ENCODE measurements around the gene USP9X.
A peak's percentile ranks its signal among the peaks of the same experiment; 100 is the strongest.
"Not testable (repeated sequence)": the region's sequence is repeated elsewhere in the genome, so short reads cannot be mapped to it uniquely, and the experiment has no call there.

The USP9X gene

DNA sequence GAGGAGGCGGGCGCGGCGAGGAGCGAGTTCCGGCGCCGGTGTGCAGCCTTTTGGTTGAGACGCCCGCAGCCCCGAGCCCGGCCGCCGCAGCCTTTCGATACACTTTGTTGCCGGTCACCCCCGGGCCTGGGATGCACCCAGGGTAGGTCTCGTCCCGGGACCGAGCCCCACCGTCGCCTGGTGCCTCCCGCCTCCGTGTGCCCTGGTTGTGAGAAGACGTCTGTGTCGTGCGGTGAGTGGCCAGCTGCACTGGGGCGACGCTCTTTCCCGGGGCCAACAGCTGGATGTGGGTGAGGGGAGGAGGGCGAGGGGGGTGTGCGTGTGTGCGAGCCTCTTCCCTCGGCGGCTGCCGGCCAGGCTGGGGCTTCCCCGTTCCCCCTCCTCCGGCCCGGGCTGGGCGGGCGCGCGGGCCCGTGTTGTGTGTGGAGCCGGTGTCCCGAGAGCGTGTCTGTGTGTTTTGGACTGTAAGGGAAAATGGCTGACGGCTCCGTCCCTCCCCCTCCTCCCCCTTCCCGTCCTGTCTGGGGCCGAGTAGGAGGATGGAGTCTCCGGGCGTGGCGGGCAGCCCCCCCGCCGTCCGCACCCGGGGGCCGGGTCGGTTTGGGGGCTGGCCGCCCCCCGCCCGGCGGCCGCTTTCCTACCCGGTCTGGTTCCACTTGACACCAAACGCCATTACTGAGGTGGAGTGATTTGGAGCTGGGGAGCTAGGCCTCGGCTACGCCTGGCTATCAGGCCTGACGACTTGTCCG lies 807 bp downstream of the USP9X start:
- DNase-seq = peak; percentile 35

DNA sequence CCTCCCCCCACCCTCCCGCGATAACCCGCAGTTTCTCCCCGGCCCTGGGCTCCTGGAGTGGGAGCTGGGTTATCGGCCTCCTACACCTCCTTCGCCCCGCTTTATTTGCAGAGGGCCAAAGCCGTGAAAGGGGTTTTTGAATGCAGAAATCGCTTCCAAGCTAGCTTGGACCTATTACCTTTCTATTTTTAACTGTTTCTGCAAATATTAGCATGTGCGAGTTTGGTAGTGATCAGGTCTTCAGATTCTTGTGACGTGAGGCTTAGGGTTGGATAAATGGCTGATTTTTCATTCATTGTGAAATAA lies 1.3 kb downstream of the USP9X start:
- DNase-seq = no peak

DNA sequence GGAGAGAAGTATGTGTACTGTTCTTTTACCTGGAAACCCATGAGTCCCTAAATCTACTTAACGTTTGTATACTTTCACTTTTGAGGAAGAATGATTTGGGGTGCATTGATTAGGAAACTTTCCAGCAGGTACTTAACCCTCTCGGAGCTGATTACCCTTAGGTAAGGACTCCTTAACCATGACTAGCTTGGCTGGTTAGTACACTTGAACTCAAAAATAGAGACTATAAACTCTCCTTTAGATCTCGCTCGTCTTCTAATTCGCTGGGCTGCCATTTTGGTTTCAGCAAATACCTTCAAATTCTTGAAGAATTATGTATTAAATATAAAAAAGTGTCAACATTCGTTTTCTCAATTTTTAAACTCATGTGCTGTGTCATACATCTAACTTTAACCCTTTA lies 2.0 kb downstream of the USP9X start:
- no peak for DNase-seq

DNA sequence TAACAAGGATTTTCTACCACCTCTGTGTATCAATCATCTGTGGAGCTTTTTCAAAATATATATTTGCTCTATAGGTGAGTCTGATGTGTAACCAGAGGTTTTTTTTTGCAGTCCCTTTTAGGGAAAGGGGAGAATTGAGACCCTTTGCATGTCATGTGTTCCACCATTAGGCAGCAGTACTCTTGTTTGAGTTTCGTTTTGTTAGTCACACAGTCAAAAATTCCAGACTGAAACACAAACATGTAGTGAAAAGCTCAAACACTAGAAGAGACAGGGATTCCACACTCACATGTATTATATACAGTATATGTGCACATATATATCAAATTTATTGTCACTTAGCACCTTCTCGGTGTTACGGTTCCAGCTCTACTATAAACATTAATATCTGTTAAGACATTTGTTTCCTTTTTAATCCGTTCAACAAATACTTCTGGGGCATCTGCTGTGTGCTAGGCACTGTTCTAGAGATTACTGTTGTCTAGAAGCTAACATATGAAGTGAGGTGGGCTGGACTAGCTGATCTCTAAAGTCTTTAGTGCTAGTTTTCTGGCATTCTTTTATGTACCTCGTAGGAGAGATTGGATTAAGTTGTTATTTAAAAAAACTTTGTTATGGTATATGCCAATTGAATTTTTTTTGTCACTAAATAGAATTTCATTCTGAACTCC lies 5.5 kb downstream of the USP9X start:
- no peak for DNase-seq

DNA sequence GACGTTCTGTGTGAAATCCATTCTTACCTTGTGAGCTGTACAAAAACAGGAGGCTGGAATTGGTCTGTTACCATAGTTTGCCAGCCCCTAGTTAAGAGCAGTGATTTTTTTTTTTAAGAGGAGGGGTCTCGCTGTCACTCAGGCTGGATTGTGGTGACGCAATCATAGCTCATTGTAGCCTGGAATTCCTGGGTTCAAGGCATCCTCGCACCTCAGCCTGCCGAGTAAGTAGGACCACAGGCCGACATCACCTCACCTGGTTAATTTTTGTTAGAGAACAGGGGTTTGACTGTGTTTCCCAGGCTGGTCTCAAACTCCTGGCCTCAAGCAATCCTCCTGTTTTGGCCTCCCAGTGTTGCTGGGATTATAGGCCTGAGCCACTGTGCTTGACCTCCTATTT lies 7.5 kb downstream of the USP9X start:
- no peak for DNase-seq

DNA sequence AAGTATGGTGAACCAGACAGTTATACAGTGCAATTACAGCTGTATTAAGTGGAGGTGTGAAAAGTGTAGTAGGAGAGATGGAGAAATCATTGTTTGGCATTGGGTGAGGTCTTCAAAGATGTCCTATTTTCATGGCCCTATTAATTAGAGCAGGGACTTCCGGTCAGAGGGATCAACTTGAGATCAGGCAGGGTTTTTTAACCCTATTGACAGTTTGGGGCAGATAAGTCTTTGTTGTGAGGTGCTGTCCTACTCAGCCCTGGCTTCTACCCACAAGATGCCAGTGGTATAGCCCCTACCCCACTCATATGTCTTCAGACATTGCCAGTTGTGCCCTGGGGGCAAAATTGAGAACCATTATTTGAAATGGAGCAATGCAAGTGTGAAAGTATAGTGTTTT lies 9.9 kb downstream of the USP9X start:
- no peak for DNase-seq

DNA sequence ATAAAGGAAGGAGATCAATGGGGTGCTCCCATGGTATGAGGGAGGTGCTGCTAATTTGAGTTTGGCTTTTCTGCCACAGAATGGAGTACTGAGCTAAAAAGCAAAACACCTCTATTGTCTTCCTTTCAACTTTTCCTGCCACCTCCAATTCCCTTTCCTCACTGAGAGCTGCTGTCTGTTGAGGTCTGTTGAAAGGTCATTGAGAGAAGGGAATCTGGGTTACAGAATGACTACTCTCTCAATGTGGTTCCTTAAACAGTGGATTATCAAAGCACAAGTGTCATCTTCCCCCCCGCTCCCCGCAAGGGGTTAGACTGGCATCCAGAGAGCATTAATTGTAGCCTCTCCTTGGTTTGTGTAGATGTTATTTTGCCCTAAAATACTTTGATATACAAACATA lies 10.7 kb downstream of the USP9X start:
- no peak for DNase-seq

DNA sequence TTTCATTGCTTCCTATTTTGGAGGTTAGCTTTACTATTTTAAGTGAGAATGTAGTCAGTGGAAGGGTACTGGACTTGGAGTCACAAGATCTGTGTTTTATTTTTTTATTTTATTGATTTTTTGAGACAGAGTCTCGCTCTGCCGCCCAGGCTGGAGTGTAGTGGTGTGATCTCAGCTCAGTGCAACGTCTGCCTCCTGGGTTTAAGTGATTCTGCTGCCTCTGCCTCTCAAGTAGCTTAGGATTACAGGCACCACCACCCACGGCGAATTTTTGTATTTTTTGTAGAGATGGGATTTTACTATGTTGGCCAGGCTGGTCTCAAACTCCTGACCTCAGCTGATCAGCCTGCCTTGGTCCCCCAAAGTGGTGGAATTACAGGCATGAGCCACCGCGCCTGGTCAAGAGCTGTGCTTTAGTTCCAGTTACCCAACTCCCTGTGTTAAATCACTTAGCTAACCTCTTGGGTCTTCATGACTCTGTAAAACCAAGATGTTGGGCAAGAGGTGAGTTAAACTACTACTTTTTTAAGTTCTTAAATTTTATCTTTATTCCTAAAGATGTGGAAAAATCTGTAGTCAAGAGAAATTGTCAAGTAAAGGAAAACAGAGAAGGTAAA lies 11.2 kb downstream of the USP9X start:
- no peak for DNase-seq

DNA sequence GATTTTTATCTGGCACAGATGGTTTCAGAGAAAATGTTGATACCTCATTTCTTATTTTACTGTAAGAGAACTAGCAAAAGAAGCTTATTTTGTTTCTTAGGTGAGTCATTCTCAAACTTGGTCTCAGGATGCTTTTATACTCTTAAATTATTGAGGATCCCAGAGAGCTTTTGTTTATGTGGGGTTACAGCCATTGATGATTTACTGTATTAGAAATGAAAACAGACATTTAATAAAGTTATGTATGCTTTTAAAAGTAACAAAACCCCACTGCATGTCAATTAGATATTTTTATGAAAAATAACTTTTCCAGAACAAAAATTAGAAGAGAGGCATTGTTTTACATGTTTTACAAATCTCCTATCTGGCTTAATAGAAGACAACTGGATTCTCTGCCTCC lies 12.1 kb downstream of the USP9X start:
- no peak for DNase-seq

DNA sequence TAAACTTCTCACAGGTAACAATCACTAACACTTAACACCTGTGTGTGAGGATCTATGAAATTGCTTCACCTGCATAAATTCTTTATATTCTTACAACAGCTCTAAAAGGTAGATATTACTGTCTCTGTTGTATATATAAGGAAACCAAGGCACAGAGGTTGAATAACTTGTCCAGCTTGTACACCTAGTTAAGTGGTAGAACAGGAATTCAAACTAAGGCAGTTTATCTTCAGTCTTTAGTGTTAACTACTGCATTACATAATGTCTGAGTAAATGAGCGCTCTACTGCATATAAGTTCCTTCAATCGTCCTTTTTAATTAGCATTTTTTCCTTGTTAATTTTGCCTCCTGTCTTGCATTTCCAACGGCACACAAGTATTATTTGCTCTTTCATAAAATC lies 15.0 kb downstream of the USP9X start:
- DNase-seq = no peak

DNA sequence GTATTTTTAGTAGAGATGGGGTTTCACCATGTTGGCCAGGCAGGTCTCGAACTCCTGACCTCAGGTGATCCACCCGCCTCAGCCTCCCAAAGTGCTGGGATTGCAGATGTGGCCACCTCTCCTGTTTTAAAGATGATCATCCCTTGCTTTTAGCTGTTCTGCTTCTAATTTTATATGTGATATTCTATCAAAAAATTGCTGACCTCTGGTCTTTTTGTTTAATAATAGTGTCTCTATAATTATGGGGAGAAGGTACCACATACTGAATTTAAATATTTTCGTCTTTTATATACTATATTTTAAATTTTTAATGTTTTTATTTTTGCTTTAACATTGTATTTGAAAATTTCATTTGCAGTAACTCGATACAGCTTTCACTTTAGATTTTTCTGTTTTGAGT lies 15.6 kb downstream of the USP9X start:
- DNase-seq = no peak

DNA sequence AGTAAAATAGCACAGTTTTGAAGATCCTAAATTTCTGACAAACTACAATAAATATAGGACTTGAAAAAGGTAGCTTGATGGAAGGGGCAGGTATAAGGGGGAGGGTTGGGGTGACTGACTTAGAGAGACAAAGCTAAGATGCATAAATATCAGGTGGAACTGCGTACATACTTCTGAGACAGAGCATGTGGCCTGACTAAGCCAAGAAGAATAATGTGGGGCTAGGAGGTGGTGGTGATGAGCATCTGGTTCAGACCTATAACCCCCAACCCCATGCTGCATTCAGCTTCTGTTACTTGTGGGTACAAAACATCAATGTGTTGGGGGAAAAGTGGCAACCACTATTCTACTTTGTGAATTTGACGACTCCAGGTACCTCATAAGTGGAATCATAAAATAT lies 19.8 kb downstream of the USP9X start:
- DNase-seq = no peak

DNA sequence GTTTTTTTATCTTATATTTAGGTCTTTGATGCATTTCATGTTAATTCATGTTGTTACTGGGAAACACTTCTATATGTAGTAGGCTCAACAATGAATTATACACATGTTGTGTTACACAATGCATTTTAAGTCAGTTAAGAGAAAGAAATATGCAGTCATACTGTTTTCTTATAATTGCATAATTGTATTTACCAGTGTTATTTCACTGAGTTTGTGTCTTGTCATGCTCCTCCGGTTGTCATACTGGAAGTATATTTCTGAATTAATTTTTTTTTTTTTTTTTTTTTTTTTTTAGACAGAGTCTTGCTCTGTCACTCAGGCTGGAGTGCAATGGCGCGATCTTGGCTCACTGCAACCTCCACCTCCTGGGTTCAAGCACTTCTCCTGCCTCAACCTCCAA lies 21.0 kb downstream of the USP9X start:
- not testable (repeated sequence) for DNase-seq

DNA sequence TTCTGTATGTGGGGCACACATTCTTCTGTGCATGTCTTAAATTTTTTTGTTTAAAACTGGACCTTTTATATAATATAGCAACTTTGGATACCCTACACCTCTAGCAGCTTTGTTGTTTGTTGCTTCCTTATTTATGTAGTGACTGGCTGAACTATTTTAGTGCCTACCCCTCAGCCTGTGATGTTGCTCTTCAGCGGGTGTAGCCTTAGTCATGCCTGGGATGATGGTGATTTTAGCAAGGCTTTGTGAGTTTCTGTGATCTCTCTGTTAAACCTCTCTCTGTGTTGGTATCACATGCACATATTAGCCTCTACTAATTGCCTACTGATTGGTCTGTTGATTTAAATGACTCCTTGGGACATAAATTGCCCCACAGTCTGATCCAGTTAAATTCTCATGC lies 22.8 kb downstream of the USP9X start:
- DNase-seq = no peak

DNA sequence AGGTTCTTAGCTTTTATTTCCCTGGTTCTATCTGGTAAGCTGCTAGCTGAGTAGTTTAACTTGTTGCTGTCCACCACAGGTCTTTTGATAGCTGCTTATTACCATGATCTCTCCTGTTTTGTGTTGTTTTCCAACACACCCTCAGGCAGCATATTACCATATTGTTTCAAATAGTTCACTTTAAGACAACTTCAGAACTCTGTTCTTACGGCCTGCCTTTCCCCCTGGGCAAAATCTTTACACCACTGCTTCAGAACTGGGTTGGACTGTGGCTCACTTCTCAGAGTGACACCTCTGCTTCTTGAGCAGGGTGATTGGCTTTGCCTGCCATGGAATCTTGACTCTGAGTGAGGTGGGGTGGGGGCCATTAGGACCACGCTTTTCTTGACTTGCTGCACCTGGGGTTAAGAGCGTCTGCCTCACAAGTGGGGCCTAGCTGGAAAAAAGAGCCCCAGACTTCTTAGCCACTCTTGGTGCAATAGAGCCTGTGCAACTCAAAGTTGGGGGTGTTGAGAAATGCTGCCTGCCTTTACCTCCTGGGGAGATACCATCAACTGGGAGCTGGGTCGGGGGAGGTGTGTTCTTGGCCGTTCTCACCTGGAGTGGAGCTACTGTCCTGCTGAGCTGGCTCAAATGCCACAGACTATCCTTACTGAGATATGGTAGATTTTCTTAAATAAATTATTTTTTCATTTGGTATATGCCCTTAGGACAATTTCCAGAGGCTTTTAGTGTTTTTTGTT lies 23.4 kb downstream of the USP9X start:
- DNase-seq = no peak

DNA sequence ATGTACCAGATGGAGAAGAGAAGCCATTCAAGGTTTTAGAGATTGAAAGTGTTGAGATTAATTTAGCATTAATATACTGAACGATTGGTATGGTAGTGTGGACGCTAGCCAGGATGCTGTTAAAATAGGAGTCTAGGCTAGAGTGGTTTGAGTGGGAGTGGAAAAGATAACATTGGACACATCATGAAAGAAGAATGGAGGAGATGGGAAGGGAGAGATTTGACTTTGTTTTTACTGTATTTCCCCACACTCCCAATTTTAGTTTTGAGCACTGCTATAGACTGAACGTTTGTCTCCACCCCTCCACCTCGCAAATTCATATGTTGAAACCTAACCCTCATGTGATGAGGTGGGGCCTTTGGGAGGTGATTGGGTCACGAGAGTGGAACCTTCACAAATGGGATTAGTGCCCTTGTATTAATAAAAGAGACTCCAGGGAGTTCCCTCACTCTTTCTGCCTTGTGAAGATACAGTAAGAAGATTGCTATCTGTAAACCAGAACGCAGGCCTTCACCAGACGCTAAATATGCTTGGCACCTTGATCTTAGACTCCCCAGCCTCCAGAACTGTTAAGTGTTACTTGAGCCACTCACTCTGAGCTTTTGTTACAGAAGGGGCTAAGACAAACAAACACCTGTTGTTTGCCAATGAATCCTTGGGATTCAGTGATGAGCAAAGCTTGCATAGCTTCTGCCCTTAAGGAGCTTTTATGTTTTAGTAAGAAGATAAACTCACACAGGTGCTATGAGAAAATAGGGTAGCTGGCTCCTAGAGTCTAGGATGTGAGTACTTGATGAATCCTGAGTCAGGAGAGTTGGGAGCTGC lies 25.8 kb downstream of the USP9X start:
- no peak for DNase-seq

DNA sequence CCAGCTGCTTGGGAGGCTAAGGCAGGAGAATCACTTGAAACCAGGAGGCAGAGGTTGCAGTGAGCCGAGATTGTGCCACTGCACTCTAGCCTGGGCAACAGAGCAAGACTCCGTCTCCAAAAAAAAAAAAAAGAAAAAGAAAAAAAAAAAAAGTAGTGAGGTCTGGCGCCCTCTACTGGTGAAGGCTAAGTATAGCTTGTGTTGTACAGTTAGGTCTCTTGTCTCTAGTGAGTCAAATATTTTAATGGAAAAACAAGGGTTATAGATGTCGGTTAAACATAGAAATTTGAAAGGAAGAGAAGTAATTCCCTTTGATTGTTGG lies 29.8 kb downstream of the USP9X start:
- DNase-seq = peak; percentile 26

DNA sequence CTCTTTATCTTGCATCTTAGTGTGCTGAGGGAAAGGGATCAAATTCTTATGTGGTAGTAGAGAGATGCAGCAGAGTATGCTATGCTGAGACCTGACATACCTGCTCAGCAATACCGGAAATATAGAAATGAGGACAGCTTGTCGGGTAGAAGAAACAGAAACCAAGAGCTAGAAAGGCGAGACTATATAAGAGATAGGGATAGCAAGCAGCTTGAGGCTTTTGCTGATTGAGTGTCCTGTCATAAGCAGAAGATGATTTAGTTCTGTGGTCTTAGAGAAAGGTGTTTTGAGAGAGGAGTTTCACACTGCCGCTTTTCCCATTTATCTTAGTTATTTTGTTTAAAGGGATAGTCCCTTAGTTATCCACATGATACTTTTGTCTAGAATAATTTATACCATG lies 31.7 kb downstream of the USP9X start:
- no peak for DNase-seq

DNA sequence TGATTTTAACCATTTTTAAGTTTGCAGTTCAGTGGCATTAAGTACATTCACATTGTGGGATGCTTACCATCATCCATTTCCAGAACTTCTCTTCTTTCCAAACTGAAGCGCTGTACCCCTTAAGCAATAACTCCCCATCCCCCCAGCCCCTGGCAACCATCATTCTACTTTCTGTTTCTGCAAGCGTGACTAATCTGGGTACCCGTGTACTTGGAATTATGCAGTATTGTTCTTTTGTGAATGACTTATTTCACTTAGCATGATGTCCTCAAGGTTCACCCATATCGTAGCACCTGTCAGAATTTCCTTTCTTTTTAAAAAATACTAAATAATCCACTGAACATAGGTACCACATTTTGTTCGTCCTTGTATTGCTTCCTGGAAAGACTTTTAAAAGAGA lies 32.9 kb downstream of the USP9X start:
- DNase-seq = no peak

DNA sequence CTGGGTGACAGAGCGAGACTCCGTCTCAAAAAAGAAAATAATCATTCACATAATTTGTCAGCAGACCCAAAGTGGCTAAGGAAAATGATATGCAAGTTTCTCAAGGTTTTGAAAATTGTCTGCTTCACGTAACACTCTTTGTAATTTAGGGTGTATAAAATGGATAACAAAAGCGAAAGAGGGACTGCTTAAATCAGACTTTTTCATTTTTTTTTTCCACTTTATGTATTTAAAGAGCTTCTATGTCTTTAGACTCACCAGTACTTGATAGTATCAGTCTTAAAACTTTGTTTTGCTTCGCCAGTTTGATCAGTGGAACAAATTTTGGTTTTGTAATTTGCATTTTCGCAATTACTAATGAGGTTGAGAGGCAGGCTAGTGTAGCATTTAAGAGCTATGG lies 34.6 kb downstream of the USP9X start:
- no peak for DNase-seq

DNA sequence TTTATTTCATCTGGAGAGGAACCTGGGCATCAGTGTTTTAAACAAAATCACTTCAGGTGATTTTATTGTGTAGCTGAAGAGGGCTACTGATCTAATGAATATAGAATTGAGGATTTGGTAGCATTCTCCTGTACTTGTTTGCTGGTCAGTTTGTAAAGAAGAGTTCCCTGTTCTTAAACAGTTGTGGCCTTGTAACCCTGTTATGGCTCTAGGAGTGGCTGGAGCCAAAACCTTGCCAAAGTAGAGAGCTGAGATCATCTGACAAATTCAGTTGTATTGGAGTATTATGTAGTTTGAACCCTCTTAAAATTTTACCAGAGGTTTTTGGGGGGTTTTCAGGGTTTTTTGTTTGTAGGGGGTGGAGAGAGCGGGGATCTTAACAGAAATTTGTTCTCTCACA lies 36.5 kb downstream of the USP9X start:
- DNase-seq = no peak

DNA sequence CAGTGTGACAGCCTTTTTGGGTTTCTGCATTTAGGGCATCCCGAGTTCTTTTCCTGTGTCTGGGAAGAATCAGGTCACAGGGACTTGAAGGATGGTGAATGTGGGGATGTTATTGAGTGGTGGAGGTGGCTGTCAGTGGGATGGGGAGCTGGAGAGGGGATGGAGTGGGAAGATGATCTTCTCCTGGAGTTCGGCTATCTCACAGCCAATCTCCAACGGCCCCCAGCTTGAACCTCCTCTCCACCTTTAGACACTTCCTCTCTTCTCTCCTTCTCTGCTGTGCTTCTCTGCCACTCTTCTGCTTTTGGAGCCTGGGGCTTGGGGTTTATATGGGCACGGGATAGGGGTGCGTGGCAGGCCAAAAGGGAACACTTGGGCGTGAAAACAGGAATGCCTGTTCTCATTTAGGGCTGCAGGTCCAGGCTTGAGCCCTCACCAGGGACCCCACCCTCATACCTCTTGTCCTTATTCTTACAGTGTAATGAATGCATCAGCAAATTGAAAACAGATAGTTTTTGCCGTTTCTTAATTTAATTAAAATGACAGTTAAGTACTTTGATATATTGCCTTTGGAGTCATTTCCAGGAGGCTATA lies 37.5 kb downstream of the USP9X start:
- no peak for DNase-seq

All from fibroblast of upper back skin (primary cell).